Thoracic aorta (tissue), 2 donors: ENCODE measurements around the gene SOCS3. TPM values are rescaled to one million over a fixed set of nuclear protein-coding genes. Genes with fewer than 3 reads are reported as not detected.

ENCODE experiments used
- ATAC-seq: fragments of 150-250 bp; one replicate; pipeline ENCODE4 v1.8.0; 2017; ENCODE audit warnings: low read depth; ENCODE audit not compliant: insufficient number of reproducible peaks, low FRiP score
- DNase-seq: peaks from one replicate; pipeline ENCODE4 v3.0.0-alpha.2; 2020; ENCODE audit warnings: low spot score
- H3K27ac ChIP-seq, 2 donors: fragments of 200-600 bp; sonication (generic); 1 replicate in 1 of 2; 2 replicates in 1 of 2; pipeline ENCODE4 v1.5.1; 2016; ENCODE audit warnings: mild to moderate bottlenecking in 2 of 2, moderate library complexity in 2 of 2
- H3K27me3 ChIP-seq: fragments of 200-600 bp; sonication (generic); replicated peaks from 2 replicates; pipeline ENCODE4 v1.6.0; 2016; ENCODE audit warnings: mild to moderate bottlenecking; ENCODE audit not compliant: insufficient read depth
- H3K36me3 ChIP-seq: fragments of 200-600 bp; sonication (generic); one replicate; pipeline ENCODE4 v1.5.1; 2016
- H3K4me1 ChIP-seq, 2 donors: fragments of 200-600 bp; sonication (generic); 1 replicate in 1 of 2; 2 replicates in 1 of 2; pipeline versions ENCODE4 v1.5.1 to v1.6.0; 2016; ENCODE audit warnings: low read depth in 2 of 2, mild to moderate bottlenecking in 1 of 2; ENCODE audit not compliant: control insufficient read depth in 1 of 2
- H3K4me3 ChIP-seq: fragments of 200-600 bp; sonication (generic); 2 replicates; pipeline ENCODE4 v1.5.1; 2016; ENCODE audit warnings: mild to moderate bottlenecking
- H3K9me3 ChIP-seq: fragments of 200-600 bp; sonication (generic); 2 replicates; pipeline ENCODE4 v1.5.1; 2016
- total RNA-seq, 2 donors: library from RNA; depleted of rRNA; stranded (reverse); fragments of >200 nt; gene quantifications; one replicate each; pipeline versions ENCODE4 v1.1.0 to v1.2.3, GENCODE V29; 2016
- TF ChIP-seq, protein P1 (sequence below): fragments of 200-600 bp; sonication (generic); IDR thresholded peaks from one replicate; pipeline ENCODE4 v1.5.1; 2019; ENCODE audit warnings: antibody characterized with exemption

SOCS3 gene
- total RNA-seq, 2 donors from 2014 or later = 313 to 361 TPM

DNA sequence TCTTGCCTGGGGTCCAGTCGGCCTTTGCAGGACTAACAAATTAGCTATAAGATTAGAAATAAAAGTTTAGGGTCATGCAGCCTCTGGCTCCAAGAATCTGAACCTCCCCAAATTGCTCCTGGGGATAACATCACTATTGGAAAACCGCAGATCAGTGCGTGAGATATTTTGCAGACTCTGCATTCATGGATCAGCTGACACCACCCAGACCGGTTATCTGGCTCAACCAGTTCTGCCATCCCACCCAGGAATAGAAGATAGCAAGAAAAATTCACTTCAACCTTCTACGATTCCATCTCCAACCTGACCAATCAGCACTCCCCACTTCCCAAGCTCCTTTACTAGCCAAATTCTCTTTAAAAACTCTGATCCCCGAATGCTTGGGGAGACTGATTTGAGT is 14.3 kb upstream of the SOCS3 start:
- no peaks in the 10 kb centered on the region for H3K27me3 ChIP-seq
- H3K36me3 ChIP-seq = no peaks in the 10 kb centered on the region
- ATAC-seq (no peak), DNase-seq (no peak)
- no peaks in the 10 kb centered on the region for H3K9me3 ChIP-seq
- H3K4me1 ChIP-seq = peaks cover 8 to 25% of the 10 kb centered on the region in 2 donors
- no peak overlapping the region for H3K27ac ChIP-seq
- H3K4me3 ChIP-seq = no peak overlapping the region
- TF ChIP-seq, protein P1, sequence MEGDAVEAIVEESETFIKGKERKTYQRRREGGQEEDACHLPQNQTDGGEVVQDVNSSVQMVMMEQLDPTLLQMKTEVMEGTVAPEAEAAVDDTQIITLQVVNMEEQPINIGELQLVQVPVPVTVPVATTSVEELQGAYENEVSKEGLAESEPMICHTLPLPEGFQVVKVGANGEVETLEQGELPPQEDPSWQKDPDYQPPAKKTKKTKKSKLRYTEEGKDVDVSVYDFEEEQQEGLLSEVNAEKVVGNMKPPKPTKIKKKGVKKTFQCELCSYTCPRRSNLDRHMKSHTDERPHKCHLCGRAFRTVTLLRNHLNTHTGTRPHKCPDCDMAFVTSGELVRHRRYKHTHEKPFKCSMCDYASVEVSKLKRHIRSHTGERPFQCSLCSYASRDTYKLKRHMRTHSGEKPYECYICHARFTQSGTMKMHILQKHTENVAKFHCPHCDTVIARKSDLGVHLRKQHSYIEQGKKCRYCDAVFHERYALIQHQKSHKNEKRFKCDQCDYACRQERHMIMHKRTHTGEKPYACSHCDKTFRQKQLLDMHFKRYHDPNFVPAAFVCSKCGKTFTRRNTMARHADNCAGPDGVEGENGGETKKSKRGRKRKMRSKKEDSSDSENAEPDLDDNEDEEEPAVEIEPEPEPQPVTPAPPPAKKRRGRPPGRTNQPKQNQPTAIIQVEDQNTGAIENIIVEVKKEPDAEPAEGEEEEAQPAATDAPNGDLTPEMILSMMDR = no peak

DNA sequence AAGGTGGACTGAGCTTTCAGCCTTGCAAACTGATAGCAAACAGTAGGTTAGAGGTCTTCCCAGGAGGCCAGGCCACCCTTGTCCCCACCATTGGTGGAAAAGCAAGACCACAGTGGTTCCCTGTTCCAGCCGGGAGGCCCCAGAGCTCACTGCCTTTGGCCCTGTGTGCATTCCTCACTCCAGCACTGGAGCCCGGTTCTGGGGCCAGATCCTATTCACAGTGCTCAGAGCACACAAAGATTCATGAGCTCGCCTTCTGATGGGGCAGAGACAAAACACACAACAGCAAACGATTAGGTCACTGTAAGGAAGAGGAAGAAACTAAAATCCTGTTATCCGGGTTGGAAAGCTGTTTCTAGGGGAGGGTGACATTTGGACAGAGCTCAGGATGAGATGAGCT is 13.0 kb upstream of the SOCS3 start:
- Histone ChIP-seq H3K27me3 (no peaks in the 10 kb centered on the region), H3K9me3 (no peaks in the 10 kb centered on the region), H3K4me3 (no peak overlapping the region), H3K4me1 (peaks cover 6 to 20% of the 10 kb centered on the region in 2 donors), H3K36me3 (no peaks in the 10 kb centered on the region), H3K27ac (no peak overlapping the region)
- ATAC-seq = no peak
- no peak for DNase-seq
- TF ChIP-seq, protein P1 = no peak

DNA sequence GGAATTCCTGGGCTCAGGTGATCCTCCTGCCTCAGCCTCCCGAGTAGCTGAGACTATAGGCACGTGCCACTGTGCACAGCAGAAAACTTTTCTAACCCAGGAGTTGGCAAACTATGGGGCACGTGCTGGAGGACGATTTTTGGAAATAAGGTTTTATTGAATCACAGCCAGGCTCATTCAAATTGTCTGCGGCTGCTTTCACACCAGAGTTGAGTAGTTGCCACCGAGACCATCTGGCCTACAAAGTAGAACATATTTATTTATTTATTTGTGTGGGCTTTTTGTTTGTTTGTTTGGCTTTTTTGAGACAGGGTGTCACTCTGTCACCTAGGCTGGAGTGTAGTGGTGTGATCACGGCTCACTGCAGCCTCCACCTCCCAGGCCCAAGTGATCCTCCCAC is 11.2 kb upstream of the SOCS3 start:
- no peaks in the 10 kb centered on the region for H3K9me3 ChIP-seq

DNA sequence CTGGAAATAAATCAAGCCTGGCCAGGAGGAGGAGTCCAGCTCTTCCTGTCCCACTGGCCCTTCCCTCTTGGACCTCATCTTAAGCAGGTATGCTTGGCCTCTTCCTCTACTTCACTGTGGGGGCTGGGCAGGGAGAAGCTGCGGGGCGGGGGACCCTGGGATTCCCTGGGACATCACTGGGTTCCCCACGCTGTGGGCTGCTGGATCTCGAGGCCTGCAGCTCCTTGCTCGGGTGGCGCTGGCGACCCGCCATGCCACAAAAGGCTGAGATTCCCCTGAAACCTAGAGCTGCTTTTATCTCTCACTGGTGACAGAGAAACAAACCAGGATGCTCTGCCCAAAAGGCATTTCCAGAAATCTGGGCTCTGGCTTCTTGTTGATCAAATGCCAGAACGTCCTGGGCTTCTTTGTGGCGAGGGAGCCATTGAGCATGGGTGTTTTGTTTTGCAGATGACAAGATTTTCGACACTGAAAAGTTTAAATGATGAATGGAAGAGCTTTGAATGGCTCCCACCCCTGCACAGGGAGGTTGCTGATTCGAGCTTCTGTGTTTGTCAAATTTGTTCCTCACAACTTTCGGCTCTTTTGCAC is 10.0 kb upstream of the SOCS3 start:
- Histone ChIP-seq H3K4me1 (peaks cover 3 to 21% of the 10 kb centered on the region in 2 donors), H3K27ac (no peak overlapping the region), H3K4me3 (no peak overlapping the region), H3K27me3 (no peaks in the 10 kb centered on the region), H3K36me3 (no peaks in the 10 kb centered on the region), H3K9me3 (no peaks in the 10 kb centered on the region)
- ATAC-seq (no peak), DNase-seq (no peak)
- TF ChIP-seq, protein P1 = no peak

More for the DNA sequence above, 11.2 kb upstream of the SOCS3 start:
- DNase-seq (no peak), ATAC-seq (no peak)
- Histone ChIP-seq H3K27ac (no peak overlapping the region), H3K27me3 (no peaks in the 10 kb centered on the region), H3K36me3 (no peaks in the 10 kb centered on the region), H3K4me1 (peaks cover 5 to 21% of the 10 kb centered on the region in 2 donors), H3K4me3 (no peak overlapping the region)
- TF ChIP-seq, protein P1 = no peak

DNA sequence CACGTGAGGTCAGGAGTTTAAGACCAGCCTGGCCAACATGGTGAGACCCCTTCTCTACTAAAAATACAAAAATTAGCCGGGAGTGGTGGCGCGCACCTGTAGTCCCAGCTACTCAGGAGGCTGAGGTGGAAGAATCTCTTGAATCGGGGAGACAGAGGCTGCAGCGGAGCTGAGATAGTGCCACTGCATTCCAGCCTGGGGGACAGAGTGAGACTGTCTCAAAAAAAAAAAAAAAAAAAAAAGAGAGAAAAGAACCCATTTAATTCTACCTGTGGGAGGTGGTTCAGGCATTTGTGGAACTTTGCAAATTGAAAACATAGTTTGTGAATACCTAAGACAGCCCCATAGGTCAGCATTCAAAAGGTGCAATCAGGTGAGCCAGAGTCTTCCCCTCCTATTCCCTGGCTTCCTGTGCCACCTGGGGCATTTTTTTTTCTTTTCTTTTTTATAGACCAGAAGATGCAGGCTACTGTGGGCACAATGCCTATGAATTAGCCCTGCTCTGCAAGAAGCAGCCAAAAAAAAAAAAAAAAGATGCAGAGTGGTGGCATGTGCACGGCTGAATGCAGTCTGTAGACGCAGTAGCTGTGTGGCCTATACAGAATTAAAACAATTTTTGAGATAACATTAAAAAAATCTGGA is 9.1 kb upstream of the SOCS3 start:
- Histone ChIP-seq H3K27ac (no peak overlapping the region), H3K36me3 (no peaks in the 10 kb centered on the region), H3K9me3 (no peaks in the 10 kb centered on the region), H3K27me3 (no peaks in the 10 kb centered on the region), H3K4me3 (no peak overlapping the region), H3K4me1 (peaks cover 3 to 18% of the 10 kb centered on the region in 2 donors)
- ATAC-seq (no peak), DNase-seq (no peak)
- TF ChIP-seq, protein P1 = no peak
